Hematopoietic multipotent progenitor cell treated with erythropoietin and hydrocortisone succinate and interleukin-3 and kit ligand, for 15 days (in vitro differentiated cells): ENCODE data around the gene DNAJB4.
"Not testable (repeated sequence)": the region's sequence is repeated elsewhere in the genome, so short reads cannot be mapped to it uniquely, and the experiment has no call there.

Source experiments
- DNase-seq: peaks from one replicate; pipeline ENCODE4 v3.0.0-alpha.2; 2015; ENCODE audit warnings: low spot score

The DNAJB4 gene

DNA sequence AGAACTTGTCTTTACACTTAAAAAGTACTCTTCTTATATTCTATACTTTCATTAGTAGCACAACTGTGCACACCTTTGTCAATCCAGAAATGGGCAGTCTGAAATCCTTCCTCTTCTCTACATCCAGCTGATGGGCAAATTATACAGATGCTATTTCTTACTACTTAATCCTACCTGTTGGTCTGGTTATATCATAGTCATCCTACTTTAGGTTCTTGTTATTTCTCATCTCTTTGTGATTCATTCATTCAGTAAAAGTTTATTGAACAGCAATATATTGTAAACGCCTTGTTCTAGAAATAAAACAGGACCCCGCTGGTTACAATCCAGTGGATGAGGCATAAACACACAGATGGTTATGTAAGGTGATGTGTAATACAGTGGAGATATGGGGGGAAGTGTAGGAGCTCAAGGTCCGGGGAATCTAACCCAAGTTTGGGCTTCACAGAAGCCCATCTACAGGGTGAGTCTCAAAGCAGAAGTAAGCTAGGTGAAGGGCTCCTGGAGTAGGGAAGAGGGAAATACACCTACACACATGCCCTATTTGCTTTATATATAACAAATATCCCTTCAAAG lies 14.0 kb upstream of the DNAJB4 start:
- no peak for DNase-seq

DNA sequence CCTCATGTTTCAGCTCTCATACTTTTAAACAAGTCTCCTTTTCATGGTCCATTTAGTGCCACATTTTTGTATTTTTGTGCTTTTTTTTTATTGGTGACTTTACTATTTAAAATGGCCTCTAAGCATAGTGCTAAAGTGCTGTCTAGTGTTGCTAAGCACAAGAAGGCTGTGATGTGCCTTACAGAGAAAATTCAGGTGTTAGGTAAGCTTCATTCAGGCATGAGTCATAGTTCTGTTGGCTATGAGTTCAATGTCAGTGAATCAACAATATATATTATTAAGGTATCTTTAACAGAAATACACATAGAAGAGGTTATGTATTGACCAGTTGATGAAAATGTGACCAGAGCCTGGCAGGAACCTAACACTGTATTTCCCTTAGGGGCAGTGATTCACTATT lies 13.1 kb upstream of the DNAJB4 start:
- DNase-seq: no peak

DNA sequence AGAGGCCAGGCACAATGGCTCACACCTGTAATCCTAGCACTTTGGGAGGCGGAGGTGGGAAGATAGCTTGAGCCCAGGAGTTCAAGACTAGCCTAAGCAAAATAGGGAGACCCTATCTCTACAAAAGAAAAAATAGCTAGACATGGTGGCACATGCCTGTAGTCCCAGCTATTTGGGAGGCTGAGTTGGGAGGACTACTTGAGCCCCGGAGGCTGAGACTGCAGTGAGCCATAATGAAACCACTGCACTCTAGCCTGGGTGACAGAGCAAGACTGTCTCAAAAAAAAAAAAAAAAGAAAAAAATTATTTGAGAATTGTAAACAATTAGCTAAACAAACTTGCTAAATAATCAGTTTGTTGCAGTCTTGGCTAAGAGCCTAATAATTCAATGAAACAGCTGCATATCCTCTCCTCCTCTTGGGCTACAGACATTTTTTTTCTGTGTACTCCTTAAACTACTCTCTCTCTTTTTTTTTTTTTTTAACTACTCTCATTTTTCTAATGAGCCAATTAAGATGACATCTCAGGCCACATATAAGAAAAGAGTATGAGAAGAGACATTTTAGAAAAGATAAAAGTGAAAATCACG lies 10.5 kb upstream of the DNAJB4 start:
- DNase-seq: no peak

DNA sequence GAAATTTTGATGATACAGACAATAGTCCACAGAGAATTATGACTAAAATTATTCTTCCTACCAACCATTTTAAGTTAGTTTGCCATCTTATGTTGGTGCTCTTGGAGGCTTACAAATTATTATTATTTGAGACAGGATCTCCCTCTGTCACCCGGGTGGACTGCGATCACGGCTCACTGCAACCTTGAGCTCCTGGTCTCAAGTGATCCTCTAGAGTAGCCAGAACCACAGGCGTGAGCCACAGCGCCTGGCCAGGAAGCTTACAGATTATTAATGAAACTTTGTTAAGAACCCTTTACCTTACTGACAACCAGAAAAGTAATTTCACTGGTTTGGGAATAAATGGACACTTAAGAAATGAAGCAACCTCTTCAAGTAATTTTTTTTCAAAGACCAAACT lies 8.0 kb upstream of the DNAJB4 start:
- no peak for DNase-seq

DNA sequence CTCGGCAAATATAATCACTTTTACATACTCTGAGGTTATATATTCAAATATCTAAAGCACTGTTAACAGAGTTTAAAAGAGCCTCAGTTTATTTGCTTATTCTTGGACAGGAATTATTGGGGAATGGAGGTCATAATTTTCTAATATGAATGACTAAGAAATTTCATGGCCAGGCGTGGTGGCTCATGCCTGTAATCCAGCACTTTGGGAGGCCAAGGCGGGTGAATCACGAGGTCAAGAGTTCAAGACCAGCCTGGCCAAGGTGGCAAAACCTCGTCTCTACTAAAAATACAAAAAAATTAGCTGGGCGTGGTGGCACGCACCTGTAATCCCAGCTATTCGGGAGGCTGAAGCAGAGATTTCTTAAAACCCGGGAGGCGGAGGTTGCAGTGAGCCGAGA lies 4.2 kb upstream of the DNAJB4 start:
- not testable (repeated sequence) for DNase-seq

DNA sequence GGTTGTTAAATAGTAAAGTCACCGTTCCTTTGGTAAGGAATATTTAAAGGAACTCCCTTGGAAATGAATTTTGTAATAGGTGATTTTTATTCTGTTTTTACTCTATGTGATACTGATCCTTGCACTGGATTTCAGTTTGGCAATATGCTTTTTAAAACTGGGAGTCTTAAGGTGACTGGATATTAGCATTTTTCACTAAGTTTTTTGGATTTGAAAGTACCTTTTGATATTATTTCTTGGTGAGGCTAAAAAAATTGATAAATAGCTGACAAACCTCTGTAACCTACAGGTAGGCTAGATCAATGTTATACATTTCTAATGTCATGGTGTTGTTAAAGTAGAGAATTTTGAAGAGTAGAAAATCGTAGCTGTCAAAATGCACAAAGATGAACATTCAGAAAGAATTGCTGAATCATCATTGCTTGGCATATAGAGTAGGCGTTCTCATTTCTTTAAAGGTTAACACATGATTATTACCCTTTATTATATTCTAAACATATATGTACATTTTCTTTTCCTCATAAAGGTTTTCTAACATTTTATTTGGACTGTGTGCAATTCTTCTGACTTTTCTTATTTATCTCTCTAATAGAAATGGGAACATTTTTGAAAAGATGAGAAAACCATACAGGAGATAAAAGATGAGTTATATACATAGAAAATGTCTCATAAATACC lies 1.5 kb upstream of the DNAJB4 start:
- DNase-seq: peak; percentile 89

DNA sequence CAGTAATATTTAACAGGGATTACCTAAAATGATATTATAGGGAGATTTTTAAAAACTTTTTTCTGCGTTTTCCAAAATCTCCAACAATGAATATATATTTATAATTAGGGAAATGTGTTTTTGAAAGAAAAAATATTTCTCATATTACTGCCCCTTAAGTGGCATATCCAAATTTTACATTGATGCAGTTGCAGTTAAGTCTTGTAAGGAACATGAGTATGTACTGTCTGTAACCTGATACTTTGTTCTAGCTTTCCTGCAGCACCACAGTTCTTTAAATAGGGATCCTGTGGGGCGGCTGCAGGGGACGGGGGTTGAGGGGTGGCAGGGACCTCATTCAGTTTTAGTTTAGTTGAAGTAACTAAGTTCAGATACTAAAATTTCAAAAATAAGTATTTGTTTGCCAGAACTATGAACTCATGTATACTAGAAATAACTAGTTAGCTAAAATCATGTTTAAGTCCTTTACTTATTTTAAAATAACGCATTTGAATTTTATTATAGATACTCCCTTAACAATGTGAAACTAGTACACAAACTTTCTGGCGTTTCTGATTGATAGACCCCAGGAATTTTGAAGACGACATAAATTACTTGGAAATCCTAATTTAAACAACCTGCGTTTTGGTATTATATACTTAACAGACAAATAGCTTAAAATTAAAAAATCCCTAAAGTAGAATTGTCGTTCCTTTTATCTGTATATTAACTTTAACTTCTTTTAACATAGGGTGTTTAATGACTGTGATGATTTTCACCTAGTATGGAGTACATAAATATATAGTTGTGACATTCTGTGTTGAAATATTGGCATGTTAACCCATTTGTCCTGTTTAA lies 639 bp upstream of the DNAJB4 start:
- no peak for DNase-seq

DNA sequence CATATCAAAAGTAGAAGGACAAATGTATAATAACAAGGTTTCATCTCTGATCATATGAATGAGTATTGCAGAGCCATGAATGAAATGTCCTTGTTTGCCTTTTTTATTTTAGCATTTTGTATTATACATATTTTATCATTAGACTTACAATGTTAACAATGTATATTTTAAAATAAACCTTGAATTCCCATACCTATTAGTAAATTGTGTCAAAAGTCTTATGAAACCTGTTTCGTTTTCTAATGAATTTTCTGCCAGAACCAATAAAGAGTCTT lies 646 bp downstream of the DNAJB4 start:
- DNase-seq: peak; percentile 20

DNA sequence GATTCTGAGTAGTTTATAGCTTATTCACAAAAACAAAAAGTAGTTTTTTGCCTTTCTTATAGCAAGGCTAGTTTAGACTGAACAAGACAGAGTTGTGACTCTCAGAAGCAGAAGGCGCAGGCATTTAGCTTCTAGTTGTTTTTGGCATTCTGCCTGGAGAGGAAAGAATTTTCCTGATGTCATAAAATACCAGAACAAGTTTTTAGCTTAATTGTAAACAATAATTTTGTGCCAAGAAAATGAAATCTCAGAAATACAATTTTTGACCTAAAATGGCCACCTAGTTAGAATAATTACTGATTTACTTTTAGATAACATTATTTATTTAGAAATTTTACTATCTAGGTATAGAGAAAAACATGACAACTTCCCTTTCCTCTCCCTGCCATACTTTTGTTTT lies 1.0 kb downstream of the DNAJB4 start:
- peak; percentile 73 for DNase-seq

DNA sequence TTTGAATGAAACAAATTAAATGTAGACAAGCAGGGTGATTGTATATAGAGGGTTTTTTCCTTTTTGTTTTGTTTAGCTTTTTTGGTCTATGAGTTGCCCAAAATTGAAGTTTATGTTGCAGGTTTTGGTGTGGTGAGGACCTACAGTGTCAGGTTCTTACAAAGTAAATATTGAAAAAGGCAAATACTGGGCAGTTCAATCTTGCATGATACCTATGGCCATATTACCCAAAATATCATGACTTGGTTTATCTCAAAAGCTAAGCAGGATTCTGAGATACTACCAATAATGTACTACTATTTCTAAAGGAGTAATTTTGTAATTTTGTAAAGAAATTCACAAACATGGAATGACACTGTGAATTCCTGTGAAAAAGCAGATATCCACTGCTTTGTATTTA lies 1.8 kb downstream of the DNAJB4 start:
- no peak for DNase-seq

DNA sequence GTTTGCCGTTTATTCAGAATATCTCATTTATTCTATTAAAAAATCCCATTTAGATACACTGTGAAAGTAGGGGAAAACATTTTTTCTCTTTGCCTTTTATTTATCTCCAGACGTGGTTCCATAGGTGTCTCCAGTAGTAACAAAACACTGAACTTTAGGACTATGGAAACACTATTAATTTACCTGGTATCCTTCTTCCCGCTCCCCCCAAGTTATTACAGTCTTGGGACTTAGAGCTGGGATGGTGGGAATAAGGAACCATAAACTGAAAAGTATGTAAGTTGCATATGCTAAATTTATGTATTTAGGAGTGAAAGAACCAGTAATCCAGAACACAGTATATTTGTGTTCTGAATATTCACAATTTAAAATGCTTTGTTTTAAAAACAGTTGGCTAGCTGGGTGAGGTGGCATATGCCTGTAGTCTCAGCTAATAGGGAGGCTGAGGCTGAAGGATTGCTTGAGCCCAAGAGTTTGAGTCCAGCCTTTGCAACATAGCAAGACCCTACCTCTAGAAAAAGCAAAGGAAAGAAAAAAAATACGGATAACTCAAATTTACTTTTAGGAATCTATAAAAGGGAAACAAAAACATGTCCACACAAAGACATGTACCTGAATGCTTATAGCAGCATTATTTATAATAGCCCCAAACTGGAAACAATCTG lies 3.1 kb downstream of the DNAJB4 start:
- no peak for DNase-seq

DNA sequence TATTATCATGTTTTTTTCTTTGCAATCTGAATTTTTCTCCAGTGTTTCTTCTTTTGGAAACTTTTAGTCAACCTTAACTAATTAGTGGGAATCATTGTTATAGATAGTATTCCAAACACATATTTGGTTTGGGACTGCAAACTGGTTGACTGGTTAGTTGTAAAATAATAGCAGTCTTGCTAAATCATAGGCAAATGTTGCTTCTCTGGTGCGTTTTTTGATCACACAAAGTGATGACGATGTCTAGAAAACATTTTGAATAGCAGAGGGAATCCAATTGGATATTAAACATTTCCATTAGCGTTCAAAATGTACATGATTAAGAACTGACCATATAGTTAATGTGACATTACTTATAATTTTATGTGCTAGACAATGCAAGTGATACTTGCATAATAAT lies 4.5 kb downstream of the DNAJB4 start:
- no peak for DNase-seq

DNA sequence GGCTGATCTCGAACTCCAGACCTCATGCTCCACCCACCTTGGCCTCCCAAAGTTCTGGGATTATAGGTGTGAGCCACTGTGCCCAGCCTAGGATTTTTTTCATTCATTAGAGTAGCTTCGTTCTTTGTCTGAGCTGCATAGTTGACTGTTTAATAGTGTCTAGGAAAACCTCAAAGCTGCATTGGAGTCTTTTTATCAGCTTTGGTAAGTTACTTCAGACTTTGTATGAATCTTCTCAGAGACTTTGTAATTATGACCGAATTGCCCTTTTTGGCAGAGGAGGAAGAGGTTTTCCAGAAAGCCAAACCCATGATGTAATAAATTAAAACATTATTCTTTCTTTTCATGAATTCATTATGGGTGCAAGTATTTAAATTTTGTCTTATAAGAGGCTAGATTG lies 5.1 kb downstream of the DNAJB4 start:
- DNase-seq: no peak

DNA sequence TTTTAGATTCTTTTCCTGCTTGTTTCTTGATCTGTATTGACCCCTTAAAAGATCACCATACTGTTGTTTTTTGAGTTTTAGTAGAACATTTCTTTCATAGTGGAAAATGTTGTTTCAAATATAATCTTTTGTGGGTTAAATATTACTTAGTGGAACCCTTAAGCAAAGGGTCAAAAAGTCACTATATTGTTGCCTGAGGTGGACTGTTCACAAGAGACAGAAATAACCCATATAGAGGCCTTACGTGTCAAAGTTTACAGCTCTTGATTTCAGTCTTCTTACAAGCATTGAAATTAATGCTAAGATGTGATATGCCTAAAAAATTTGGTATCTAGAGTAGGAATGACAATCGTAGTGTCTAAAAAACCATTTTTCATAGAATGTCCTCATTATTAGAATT lies 6.3 kb downstream of the DNAJB4 start:
- no peak for DNase-seq

DNA sequence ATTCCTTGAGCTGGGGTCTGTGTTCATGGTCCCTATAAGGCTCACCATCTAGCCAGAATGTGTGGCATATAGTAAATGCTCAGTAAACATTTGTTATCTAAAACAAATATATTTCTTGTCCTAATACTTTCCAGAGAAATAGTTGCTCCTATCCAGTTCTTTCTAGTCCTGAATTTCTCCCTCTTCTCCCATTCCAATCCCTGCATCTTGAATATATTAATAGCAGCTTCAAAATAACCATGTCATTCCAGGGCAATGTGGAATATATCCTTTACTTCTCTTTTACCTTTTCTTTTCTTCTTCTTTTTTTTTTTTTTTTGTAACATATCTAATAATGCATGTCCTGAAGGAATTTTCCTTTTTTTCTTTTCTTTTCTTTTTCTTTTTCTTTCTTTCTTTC lies 10.4 kb downstream of the DNAJB4 start:
- DNase-seq: no peak

DNA sequence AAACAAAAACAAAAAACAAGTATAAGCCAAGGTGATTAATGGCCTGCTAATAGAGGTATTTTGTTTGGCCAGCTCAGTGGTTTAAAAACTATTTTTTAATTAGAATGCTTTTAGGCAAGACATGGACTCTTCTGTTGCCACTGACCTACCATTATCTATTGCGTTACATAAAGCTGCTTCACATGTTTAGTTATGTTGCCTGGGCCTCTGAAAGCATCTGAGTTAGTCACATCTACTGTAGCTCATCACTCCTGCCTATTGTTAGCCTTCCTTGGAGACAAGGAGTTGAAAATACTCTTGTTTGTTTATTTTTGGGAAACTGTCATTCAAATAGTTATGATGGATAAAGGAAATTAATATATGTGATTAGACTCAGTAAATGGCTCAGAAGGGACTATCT lies 14.3 kb downstream of the DNAJB4 start:
- DNase-seq: no peak

DNA sequence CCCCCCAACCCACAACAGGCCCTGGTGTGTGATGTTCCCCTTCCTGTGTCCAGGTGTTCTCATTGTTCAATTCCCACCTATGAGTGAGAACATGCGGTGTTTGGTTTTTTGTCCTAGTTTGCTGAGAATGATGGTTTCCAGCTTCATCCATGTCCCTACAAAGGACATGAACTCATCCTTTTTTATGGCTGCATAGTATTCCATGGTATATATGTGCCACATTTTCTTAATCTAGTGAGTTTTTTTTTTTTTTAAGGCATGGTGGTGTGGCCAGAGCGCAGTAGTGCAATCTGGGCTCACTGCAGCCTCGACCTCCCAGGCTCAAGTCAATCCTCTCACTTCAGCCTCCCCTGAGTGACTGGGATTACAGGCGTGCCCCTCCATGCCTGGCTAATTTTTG lies 16.4 kb downstream of the DNAJB4 start:
- not testable (repeated sequence) for DNase-seq

DNA sequence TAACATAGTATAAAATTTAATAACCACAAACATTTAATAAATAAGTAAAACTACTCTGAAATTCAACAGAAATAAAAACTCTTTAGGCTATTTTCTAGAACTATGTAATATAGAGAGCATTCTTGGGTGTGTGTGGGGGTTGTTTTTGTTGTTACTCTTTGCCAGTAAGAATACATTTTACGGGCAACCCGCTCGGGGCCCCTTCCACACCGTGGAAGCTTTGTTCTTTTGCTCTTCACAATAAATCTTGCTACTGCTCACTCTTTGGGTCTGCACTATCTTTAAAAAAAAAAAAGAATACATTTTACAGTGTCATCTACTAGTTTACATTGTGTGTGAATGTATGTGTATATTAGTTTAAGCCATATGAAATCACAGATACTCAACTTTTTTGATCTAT lies 25.1 kb downstream of the DNAJB4 start:
- DNase-seq: no peak

DNA sequence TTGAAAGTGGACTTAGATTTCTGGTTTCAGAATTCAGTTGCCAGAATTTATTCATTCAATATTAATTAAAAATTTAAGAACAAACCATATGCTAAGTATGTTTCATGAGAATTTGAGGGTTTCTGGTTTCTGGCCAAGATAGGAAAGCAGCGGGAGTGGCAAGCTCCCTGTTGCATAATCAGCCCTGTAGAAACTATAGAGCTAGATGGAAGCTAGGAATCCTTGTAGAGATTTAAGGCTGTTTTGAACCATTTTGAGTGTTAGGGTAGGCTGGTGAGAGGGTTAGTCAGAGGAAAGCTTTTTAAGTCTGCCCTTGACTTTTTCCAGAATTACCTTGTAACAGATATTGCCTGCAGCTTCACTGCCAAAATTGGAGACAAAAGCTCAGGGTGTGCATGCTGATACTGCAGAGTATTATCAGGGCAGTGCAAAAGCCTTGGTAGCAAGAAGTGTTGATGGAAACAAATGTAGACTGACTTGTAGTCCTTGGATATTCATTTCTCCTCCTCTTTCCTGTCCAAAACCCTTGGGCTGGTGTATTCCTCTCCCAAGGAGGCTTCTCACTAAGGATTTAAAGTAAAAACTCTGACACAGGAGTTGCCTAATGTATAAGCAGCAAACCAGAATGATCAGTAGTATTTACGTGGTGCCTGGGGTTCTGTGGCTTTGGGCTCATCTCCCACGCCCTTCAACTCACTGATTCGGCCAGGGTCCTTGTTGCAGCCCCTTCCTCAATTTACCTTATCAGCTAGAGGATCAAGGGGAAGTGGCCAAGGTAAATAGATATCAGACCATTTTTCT lies 28.5 kb downstream of the DNAJB4 start:
- DNase-seq: no peak

DNA sequence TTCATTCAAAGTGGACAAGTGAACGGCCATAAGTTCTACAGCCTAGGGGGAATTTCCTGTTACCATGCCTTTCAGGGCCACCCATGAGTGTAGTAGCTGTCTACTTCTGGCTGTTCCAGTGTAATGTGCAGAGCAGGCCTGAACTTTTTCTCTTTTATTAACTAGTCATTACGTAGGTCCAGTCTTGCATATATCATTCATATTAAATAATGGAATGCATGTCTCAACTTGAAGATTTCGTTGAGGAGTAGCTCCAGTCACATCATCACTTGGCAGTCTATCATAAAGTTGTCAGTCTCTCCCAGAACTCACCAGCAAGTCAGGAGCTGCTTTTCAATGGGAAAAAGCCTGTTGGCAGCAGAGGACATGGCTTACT lies 29.0 kb downstream of the DNAJB4 start:
- DNase-seq: no peak

DNA sequence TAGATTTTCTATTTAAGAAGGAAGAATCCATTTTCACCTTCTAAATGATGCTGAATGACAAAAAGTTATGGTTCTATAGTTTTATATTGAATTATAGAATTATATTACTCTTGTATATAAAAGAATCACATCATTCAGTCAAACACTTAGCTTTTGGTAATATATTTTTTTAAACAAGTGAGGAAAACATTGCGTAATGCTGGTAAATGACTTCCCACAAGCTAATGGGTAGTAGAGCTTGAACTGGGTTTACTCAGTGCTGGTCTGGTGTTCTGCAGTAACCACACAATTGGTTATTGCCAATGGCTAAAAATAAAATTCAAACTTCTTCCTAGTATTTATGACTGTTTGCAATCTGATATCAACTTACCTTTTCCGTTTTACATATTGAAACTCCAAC lies 30.4 kb downstream of the DNAJB4 start:
- no peak for DNase-seq

DNA sequence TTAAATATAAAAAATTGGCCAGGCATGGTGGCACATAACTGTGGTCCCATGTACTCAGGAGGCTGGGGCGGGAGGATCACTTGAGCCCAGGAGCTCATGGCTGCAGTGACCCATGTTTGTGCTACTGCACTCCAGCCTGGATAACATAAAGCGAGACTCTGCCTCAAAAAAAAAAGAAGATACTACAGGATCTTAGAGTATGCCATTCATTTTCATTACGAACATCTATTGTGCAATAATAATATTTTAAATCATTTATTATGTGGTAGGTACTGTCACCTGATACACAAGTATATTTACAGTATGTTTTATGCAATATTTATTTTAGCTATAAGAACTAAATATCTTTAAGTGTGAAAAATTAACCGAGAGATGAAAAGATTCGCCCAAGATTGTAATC lies 31.7 kb downstream of the DNAJB4 start:
- DNase-seq: no peak
